ENCODE data around the gene CELA2B. TPM values are rescaled to one million over a fixed set of nuclear protein-coding genes. Genes with fewer than 3 reads are reported as not detected.

CELA2B gene
- total and polyA plus RNA-seq, 9 of the 15 experiments (the other 6 are each of a cell fraction or from before 2014, with no cell fraction given) = 0.25 to 2.1 (median 0.38) TPM; not detected in 5

DNA sequence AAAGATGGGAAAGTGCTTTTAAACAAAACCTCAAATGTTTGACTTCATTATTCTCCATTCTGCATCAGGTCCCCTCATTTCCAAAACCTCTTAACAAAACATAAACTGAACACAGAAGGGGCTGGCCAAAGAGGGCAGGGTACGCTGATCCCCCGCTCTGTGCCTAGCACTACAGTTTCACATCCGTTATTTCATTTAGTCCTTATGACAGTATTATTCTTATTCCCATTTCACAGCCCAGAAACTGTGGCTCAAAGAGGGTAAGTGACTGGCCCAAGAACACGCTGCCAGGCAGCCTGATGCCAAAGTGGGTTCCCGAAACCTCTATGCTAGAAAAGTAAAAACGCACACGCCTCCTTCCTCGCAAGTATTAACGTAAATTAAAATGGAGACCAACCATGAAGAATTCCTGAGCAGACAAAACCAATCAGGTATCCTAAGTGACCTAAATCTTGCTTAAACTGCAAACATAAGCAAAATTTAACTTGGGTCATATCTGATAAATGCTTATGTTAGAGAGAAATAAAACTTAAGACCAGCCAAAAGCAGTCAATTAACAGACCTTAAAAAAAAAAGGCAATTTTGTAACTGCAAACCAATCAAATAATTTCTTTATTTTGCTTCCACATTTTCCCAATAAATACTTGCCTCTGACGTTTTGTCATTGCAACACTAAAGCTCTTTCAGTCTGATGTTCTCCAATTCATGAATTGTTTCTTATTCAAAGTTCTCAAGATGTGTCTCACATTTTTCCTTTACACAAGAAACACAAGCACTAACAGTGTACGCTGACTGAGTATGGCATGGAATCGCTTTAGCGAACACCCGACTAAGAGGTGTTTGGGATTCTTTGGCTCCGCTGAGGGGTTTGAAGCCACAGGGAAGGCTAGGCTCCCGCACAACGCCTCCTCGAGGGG, 47.5 kb downstream of the CELA2B start (continued):
- TF ChIP-seq, protein P1, sequence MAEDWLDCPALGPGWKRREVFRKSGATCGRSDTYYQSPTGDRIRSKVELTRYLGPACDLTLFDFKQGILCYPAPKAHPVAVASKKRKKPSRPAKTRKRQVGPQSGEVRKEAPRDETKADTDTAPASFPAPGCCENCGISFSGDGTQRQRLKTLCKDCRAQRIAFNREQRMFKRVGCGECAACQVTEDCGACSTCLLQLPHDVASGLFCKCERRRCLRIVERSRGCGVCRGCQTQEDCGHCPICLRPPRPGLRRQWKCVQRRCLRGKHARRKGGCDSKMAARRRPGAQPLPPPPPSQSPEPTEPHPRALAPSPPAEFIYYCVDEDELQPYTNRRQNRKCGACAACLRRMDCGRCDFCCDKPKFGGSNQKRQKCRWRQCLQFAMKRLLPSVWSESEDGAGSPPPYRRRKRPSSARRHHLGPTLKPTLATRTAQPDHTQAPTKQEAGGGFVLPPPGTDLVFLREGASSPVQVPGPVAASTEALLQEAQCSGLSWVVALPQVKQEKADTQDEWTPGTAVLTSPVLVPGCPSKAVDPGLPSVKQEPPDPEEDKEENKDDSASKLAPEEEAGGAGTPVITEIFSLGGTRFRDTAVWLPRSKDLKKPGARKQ (CRISPR knock-in tag; IDR thresholded peaks at IDR 0.05) = 0 out of 2 replicates have a peak, but pooled peaks have one; percentile 13
- no peak for TF ChIP-seq ZNF41 (CRISPR knock-in tag; conservative IDR thresholded peaks at IDR 0.05)
- peak; percentile 29; the same call in 1 of the 2 replicates for TF ChIP-seq EP400 (IDR thresholded peaks at IDR 0.05)
- TF ChIP-seq, protein P2, sequence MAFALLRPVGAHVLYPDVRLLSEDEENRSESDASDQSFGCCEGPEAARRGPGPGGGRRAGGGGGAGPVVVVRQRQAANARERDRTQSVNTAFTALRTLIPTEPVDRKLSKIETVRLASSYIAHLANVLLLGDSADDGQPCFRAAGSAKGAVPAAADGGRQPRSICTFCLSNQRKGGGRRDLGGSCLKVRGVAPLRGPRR (CRISPR knock-in tag; IDR thresholded peaks at IDR 0.05) = 0 out of 2 replicates have a peak, but pooled peaks have one; percentile 19
- no peak for TF ChIP-seq POLR2G (IDR thresholded peaks at IDR 0.05; ENCODE audit: low read depth, low read length)
- peak; percentile 83 for TF ChIP-seq MAFG (tag; conservative IDR thresholded peaks at IDR 0.05)
- 0 out of 2 replicates have a peak, but pooled peaks have one; percentile 4 for TF ChIP-seq HDAC2 (IDR thresholded peaks at IDR 0.05)
- TF ChIP-seq NBN (IDR thresholded peaks at IDR 0.05; ENCODE audit: low read depth) = peak; percentile 46; the same call in 1 of the 2 replicates
- peak; percentile 88 for TF ChIP-seq MAFK (IDR thresholded peaks at IDR 0.05; ENCODE audit: low read length)
- 0 out of 2 replicates have a peak, but pooled peaks have one; percentile 15 for TF ChIP-seq SMARCA4 (IDR thresholded peaks at IDR 0.05)
- TF ChIP-seq BRF1 (IDR thresholded peaks at IDR 0.05; ENCODE audit: borderline replicate concordance, extremely low read depth, insufficient read length) = no peak
- TF ChIP-seq NRF1 (conservative IDR thresholded peaks at IDR 0.05 in 1 of 2, IDR thresholded peaks at IDR 0.05 in 1 of 2) = 0 out of 4 replicates have a peak, but pooled peaks of 1 of the 2 experiments have one; percentile 21
- TF ChIP-seq, protein P3, sequence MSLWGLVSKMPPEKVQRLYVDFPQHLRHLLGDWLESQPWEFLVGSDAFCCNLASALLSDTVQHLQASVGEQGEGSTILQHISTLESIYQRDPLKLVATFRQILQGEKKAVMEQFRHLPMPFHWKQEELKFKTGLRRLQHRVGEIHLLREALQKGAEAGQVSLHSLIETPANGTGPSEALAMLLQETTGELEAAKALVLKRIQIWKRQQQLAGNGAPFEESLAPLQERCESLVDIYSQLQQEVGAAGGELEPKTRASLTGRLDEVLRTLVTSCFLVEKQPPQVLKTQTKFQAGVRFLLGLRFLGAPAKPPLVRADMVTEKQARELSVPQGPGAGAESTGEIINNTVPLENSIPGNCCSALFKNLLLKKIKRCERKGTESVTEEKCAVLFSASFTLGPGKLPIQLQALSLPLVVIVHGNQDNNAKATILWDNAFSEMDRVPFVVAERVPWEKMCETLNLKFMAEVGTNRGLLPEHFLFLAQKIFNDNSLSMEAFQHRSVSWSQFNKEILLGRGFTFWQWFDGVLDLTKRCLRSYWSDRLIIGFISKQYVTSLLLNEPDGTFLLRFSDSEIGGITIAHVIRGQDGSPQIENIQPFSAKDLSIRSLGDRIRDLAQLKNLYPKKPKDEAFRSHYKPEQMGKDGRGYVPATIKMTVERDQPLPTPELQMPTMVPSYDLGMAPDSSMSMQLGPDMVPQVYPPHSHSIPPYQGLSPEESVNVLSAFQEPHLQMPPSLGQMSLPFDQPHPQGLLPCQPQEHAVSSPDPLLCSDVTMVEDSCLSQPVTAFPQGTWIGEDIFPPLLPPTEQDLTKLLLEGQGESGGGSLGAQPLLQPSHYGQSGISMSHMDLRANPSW (CRISPR knock-in tag; IDR thresholded peaks at IDR 0.05) = peak; percentile 88; the same call in 1 of the 2 replicates
- TF ChIP-seq NCOR1 (IDR thresholded peaks at IDR 0.05) = 0 out of 2 replicates have a peak, but pooled peaks have one; percentile 5
- TF ChIP-seq C11orf30 (IDR thresholded peaks at IDR 0.05; ENCODE audit: low read depth) = peak; percentile 91
- TF ChIP-seq, protein P4, sequence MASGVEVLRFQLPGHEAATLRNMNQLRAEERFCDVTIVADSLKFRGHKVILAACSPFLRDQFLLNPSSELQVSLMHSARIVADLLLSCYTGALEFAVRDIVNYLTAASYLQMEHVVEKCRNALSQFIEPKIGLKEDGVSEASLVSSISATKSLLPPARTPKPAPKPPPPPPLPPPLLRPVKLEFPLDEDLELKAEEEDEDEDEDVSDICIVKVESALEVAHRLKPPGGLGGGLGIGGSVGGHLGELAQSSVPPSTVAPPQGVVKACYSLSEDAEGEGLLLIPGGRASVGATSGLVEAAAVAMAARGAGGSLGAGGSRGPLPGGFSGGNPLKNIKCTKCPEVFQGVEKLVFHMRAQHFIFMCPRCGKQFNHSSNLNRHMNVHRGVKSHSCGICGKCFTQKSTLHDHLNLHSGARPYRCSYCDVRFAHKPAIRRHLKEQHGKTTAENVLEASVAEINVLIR (CRISPR knock-in tag; IDR thresholded peaks at IDR 0.05) = no peak
- peak; percentile 28; the same call in 1 of the 2 replicates for TF ChIP-seq SMARCE1 (IDR thresholded peaks at IDR 0.05)
- 0 out of 2 replicates have a peak, but pooled peaks have one; percentile 33 for TF ChIP-seq CXXC5 (CRISPR knock-in tag; IDR thresholded peaks at IDR 0.05)
- TF ChIP-seq, protein P5, sequence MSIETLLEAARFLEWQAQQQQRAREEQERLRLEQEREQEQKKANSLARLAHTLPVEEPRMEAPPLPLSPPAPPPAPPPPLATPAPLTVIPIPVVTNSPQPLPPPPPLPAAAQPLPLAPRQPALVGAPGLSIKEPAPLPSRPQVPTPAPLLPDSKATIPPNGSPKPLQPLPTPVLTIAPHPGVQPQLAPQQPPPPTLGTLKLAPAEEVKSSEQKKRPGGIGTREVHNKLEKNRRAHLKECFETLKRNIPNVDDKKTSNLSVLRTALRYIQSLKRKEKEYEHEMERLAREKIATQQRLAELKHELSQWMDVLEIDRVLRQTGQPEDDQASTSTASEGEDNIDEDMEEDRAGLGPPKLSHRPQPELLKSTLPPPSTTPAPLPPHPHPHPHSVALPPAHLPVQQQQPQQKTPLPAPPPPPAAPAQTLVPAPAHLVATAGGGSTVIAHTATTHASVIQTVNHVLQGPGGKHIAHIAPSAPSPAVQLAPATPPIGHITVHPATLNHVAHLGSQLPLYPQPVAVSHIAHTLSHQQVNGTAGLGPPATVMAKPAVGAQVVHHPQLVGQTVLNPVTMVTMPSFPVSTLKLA (conservative IDR thresholded peaks at IDR 0.05) = peak in 1 of 2 experiments; percentile 40; a peak in 1 of 4 replicates
